ENCODE results near the gene NPEPPS.
"Not testable (repeated sequence)": the region's sequence is repeated elsewhere in the genome, so short reads cannot be mapped to it uniquely, and the experiment has no call there.

The NPEPPS gene

DNA sequence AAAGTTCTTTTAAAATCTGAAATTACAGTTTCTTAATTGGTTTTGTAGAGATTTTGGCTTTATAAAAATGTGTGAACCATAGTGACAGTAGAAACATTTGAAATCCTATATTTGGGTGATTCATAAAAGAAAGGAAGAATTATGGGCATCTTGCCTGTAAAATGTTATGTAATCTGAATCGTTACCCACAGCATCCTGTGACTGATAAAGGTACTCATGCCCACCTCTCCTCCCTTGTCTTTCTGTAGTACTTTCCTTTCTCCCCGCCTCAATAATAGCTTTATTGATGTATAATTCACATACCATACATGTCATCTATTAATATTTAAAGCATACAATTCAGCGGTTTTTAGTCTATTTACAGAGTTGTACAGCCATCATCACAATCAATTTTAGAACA lies 36.4 kb downstream of the NPEPPS start:
- DNase-seq = peak; percentile 6

DNA sequence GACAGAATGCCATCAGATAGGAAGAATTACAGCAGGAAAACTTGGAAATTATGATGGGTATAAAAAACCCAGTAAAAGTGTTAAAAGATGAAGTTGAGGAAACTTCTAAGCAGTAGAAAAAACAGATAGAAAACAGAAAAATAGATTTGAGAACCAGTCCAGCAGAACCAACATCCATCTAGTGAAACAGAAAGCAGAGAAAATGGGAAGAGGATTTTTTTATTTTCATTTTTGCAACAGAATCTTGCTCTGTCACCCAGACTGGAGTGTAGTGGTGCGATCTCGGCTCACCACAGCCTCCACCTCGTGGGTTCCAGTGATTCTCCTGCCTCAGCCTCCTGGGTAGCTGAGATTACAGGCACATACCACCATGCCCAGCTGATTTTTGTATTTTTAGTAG lies 41.7 kb downstream of the NPEPPS start:
- DNase-seq = not testable (repeated sequence)

DNA sequence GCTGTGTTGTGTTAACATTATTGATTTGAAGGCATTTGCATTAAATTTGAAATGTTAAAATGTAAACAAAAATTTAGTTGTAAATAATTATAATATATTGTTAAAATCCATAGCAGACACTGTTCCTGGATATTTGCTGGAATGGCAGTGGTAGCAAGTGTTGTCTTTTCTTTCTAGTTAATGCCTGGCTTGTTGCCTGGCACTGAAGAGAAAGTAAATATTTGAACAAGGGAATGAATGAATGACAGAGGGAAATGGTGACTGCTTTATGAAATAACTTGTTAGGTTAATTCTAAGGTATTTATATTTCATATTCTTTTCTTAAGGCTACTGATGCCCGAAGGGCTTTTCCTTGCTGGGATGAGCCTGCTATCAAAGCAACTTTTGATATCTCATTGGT lies 51.5 kb downstream of the NPEPPS start:
- not testable (repeated sequence) for DNase-seq

DNA sequence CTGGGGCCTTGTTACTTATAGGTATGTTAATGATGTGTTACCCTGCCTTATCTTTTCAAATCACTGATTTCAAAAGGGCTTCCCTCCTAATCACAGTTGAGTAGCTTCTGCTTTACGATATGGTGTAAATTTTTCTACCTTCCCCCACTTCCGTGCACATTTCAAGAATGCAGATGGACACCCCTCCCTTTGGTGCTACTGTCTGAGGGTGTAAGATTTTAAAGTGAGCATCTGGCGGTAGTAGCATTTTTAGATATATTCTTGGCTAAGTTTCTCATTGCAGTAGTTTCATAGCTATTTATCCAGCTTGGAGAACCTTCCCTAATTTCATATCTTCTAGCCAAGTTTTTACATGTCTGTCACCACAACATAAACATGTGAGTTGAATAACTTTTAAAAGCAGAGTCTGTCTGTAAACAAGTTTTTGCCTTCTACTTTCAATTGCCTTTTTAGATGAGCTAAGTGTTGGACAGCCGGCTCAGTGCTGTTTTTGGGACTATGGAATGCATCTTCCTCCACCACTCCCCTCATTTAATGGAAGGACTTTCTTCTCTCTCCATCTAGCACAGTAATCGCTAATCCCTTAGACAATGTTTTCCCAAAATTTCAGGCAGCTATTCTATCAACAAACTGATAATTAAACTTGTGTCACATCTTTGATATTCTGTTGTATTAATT lies 55.6 kb downstream of the NPEPPS start:
- DNase-seq = not testable (repeated sequence)

DNA sequence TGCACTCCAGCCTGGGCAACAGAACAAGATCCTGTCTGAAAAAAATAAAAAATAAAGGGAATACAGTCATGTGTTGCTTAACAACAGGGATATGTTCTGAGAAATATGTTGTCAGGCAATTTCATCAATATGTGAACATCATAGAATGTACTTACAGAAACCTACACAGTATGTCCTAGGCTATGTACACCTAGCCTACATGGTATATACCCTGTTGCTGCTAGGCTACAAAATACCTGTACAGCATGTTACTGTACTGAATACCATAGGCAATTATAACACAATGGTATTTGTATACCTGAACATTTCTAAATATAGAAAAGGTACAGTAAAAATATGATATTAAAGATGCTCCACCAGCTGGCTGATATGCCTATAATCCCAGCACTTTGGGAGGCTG lies 62.6 kb downstream of the NPEPPS start:
- not testable (repeated sequence) for DNase-seq

DNA sequence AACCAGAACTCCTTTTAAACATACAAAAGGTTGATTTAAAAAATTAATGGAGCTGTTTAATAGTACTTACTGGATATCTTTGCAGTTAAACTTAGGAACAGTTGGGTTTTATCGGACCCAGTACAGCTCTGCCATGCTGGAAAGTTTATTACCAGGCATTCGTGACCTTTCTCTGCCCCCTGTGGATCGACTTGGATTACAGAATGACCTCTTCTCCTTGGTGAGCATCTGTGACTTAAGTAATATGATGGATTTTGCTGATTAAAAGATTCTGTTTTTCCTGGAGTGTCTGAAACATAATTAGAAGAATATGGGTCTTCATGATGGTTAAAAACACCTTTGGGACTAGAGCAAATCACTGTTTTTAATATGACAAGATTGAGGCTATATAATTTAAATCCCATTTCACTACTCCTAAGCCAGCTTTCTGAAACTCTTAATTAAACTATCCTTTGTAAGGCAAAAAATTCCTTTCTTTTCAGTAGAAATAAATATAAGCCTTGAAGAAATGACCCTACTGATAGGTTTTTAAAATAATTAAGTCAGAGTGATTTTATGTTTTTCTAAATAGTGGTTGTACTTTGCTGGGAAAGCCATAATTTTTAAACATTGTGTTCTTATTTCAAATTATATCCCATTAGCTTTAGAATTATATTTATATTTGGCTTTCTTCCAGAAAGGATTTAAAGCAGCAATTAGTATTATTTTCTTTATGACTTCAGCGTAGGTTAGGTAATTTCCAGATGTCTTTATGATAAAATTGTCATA lies 73.1 kb downstream of the NPEPPS start:
- no peak for DNase-seq

DNA sequence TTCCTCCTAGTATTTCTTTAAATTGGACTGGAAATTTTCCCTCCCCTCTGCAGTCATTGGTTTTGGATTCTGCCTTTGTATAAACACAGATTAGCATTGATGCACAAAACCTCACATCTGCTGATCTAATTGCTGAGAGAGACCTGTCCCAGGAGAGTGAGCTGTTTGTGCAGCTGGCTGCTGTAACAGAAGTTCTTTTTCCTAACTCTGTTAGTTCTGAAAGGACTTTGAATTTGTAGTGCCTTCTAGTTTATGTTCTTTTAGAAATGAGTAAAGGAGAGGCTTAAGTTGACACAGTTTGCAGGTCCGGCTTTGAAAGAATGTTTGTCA lies 73.7 kb downstream of the NPEPPS start:
- peak; percentile 37 for DNase-seq

DNA sequence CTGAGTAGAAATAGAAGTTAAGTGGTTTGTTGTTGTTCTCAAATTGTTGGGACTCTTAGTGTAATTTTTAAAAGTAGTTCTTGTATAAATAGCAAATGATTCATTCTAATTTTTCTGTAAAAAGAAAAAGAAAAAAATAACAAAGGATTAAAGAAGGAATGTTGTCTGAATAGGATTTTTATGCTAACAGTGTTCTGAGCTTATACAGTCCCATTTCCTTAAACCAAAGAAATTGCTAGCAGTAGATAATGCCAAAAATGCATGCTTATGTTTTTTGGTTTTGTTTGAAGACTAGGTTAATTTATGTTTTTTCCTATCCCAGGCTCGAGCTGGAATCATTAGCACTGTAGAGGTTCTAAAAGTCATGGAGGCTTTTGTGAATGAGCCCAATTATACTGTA lies 74.1 kb downstream of the NPEPPS start:
- no peak for DNase-seq

DNA sequence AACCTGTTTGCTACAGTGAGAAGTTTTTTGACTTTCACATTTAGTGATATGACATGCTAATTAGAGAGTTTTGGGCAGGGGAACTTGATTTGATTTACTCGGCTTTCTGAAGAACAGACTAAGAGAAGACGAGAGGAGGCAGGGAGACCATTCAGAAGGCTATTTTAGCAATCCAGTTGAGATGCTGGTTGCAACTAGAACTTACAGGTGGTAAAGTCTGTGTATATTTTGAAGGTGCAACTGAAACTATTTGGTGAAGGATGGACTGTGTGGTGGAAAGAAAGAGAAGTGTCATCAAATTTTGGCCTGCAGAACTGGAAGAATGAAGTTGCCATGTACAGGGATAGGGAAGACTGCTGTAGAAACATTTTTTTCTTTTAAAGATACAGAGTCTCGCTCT lies 76.6 kb downstream of the NPEPPS start:
- DNase-seq = no peak

DNA sequence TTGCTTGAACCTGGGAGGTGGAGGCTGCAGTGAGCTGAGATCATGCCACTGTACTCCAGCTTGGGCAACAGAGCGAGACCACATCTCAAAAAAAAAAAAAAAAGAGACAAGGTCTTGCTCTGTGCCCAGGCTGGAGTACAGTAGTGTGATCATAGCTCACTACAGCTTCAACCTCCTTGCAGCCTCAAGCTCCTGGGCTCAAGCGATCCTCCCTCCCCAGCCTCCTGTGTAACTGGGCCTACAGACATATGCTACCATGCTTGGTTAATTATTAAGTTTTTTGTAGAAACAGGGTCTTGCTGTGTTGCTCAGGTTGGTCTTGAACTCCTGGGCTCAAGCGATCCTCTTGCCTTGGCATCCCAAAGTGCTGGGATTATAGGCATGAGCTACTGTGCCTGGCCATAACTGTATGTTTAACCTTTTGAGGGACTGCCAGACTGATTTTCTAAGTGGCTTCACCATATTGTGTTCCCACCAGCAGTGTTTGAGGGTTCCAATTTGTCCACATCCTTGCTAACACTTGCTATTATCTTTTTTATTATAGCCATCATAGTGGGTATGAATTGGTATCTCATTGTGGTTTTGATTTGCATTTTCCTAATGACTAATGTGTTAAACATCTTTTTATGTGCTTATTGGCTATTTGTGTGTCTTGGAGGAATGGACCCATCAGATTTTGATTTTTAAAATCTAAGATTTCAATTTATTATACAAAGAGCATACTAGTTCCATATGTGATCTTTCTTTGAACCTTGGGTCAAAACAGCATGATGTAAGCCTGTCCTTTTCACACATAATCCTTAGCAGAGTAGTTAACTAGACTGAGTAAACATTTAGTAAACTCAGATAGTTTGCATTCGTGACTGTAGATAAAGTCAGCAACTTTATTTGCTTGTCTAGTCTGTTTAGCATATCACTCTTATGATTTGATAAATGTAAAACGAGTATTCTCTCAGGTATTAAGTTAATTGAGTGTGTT lies 80.8 kb downstream of the NPEPPS start:
- peak; percentile 7 for DNase-seq

DNA sequence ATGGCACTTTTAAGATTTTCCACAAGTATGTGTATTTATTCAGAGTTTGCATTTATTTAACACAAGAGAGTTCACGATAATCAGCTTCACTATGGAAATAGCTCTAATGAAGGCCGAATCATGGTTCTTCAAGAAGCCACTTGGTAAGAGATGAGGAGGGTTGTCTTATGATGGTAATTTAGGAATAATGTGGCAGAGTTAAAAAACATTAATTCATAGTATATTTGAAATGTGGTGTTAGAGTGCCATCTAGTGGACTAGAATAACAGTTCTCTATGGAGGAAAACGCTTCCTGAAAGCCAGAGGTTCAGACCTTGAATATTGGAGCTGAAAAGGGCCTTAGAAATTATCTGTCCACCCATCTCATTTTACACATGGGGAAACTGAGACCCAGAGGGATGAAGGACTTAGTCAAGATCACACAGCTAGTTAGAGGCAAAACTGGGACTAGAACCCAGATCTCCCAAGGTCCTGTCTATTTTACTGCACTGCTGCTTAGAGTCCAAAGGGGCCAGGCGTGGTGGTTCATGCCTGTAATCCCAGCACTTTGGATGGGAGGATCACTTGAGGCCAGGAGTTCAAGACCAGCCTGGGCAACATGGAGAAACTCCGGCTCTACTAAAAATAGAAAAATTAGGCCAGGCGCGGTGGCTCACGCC lies 85.0 kb downstream of the NPEPPS start:
- DNase-seq = peak; percentile 59

DNA sequence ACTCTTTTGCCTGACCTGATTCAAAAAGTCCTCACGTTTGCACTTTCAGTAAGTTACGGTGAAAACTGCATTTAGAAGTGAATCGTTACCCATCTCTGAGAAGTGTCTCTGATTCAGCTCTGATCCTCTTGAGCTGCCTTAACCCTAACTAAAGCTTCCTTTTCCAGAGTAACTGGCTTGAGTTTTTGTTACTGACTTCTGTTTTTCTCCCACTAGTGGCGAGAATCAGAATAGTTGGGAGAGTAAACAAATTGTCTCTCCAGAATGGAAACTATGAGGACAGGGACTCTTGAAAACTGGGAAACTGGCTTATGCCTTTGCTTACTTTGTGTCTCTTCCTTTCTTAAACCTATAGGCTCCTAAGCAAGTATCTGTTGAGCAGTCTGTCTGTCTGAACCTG lies 87.5 kb downstream of the NPEPPS start:
- no peak for DNase-seq

DNA sequence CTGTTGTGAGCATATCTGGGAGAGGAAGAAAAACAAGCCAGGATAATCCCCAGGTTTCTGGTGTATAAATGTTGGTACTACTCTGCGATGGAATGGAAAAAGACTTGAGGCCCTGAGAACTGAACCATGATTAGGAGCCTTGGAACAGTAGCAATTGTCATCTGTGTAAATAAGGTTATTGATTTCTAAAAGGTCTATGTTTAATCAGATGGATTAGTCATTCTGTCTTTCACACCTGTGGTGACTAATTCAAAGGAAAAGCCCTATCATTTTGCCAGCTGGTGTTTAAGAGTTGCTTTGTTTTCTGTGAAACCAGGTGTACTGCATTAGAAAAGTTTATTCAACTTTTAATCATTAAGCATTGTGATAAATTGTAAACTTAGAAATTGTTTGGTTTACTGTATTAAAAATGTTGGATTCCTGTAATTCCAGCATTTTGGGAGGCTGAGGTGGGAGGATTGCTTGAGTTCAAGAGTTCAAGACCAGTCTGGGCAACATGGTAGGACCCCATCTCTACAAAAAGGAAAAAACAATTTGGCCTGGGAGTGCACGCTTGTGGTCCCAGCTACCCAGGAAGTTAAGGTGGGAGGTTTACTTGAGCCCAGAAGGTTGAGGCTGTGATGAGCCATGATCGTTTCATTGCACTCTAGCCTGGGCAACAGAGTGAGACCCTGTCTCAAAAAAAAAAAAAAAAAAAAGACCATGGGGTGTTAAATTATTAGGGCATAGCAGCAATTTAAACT lies 89.8 kb downstream of the NPEPPS start:
- no peak for DNase-seq

DNA sequence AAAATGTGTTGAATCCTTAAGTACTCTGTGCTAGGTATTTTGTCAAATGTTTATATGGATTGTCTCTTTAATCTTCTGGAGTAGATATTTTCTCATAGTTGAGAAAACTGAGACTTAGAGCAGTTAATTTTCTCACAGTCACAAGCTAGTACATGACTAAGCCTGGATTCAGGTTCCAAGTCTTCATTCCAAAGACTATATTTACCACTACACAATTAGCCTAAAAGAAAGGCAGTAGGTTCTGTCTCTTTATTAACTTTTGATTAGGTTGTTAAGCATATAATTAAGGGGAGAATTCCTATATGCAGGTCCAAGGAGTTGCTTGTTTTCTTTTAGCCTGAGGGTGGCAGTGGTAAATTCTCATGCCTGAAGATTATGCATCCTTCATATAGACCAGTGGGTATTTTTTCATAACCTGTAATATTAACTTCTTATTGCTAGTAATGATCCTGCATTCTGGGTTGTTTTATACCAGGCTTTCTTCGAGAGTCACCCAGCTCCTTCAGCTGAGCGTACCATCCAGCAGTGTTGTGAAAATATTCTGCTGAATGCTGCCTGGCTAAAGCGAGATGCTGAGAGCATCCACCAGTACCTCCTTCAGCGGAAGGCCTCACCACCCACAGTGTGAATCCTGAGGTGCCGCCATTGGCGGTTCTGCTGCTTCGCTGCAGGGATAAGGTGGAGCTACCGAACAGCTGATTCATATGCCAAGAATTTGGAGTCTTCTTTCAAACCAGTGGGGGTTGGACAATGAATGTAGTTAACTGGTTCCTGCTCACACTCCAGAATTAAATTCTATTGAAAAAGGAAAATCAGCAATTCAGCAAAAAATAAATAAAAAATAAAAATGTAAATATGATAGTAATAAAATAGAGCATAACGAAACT lies 90.6 kb downstream of the NPEPPS start:
- peak; percentile 94 for DNase-seq

DNA sequence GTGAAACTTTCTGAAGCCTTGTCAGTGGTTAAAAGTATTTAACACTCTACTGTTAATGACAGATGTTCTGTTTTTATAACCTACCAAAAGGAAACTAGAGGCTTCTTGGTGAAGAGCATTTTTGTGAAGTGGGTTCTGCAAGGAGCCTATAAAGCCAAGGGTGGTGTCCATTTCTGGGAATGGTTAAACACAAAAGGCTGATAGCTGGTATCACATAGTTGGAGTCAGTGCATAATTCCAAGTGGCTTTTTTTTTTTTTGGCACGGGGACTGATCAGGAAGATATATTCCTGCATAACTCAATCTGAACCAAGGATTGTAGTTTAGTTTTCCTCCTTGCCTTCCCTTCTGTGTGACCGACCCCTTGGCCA lies 91.3 kb downstream of the NPEPPS start:
- peak; percentile 32 for DNase-seq

DNA sequence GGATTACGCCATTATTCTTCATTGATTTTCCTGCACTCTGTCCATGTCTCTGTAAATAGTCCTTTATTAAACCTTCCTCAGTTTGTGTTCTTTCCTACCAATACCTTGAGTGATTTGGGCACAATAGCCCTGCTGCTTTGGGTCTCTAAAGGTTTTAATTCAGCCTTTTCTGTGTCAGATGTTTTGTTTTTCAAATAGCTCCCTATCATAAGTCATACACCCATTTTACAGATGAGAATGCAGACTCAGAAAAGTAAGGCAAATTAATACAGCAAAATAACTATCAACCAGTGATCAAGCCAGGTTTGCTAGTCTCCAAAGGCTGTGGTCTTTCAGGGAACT lies 93.8 kb downstream of the NPEPPS start:
- no peak for DNase-seq

DNA sequence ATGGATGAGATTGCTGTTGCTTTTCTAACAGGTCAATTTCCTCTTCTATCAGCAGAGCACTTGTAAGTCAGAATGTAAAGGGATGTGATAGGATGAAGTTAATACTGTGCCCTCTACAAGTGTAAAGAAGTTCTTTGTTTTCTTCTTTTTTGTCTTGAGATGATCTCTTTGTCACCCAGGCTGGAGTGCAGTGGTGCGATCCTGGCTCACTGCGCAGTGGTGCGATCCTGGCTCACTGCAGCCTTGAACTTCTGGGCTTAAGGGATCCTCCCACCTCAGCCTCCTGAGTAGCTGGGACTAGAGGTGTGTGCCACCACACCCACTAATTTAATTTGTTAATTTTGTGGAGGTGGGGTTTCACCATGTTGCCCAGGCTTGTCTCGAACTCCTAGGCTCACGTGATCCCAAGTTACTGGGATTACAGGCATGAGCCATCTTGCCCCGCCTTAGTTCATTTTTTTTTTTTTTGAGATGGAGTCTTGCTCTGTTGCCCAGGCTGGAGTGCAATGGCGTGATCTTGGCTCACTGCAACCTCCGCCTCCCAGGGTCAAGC lies 97.2 kb downstream of the NPEPPS start:
- DNase-seq = no peak

DNA sequence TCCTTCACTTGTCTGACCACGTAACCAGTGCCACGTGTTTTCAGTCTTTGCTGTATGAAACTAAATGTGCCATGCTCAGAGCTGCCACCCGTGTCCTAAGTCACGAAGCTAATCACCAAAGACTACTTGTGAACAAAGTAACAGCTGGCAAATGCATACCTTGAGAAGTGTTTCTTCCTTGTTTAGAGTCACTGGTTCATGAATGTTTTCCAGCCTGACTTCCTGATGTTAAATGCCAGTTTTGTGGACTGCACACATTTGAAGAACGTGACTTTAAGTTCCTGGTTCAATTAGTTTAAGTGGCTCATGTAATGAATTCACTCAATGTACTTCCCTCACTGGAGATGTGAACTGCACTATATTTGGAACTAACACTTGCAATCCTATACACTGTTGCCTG lies 98.9 kb downstream of the NPEPPS start:
- DNase-seq = no peak

DNA sequence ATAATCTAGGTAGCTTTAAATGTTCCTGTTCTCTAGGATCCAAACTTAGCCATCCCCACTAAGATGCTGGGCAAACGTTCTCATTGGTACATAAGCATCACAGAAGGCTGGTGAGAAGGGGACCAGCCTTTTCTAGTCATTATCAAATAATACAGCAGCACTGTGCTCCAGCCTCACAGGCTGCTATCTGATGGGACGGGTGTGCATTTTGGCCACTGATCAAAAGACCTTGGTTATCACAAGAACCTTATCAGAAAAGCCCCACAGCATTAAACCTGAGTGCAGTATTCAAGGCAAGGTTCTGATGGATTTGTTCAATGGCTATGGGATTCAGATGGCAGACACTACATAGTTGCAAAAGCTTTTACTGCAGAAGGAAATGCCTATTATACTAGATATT lies 99.7 kb downstream of the NPEPPS start:
- no peak for DNase-seq

DNA sequence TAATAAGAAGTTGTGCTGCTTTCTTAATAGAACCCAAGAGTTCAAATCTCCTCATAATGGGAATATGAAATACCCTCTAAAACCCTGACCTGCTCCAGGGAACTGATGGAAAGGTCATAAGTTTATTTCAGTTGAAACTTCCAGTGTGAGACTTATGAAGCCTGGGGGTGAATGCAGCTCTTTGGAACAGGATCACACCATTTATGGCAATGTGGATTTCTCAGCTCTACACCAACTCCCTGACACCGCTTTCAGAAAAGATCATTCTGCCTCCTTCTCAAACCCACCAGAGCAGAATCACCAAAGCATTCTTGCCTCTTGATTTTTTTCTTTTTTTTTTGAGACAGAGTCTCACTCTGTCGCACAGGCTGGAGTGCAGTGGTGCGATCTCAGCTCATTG lies 102.1 kb downstream of the NPEPPS start:
- no peak for DNase-seq

DNA sequence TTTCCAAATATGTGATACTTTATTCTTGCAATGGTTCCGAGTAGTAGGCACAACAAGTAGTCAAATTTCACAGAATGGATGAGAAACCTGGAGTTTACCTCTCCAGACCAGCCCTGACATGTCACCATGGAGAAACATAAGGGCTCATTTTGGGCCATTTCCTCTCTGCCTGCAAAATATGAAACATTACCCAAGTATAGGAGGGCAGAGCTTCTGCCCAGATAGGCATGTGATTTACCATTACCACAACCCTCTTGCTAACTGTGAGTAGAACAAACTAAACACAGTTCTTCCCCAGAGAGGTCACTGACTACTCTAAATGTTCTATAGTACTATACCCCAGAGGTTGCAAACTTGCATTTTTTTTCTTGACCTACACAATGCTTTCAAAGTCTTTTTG lies 103.1 kb downstream of the NPEPPS start:
- no peak for DNase-seq

Data from fibroblast of upper back skin (primary cell).